Placental epithelial cell (primary cell): ENCODE data around the gene EBF4. TPM values are rescaled to one million over a fixed set of nuclear protein-coding genes. Genes with fewer than 3 reads are reported as not detected.

Experiments
- small RNA-seq: library from RNA; depleted of rRNA; stranded (forward); fragments of <200 nt; gene quantifications from one replicate; pipeline ENCODE3, GENCODE V24; 2012
- total RNA-seq: library from RNA; depleted of rRNA; stranded (reverse); fragments of >200 nt; gene quantifications from 2 replicates; pipeline ENCODE4 v1.2.3, GENCODE V29; 2012

Gene EBF4, protein sequence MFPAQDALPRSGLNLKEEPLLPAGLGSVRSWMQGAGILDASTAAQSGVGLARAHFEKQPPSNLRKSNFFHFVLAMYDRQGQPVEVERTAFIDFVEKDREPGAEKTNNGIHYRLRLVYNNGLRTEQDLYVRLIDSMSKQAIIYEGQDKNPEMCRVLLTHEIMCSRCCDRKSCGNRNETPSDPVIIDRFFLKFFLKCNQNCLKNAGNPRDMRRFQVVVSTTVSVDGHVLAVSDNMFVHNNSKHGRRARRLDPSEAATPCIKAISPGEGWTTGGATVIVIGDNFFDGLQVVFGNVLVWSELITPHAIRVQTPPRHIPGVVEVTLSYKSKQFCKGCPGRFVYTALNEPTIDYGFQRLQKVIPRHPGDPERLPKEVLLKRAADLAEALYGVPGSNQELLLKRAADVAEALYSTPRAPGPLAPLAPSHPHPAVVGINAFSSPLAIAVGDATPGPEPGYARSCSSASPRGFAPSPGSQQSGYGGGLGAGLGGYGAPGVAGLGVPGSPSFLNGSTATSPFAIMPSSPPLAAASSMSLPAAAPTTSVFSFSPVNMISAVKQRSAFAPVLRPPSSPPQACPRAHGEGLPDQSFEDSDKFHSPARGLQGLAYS
- 4.4 and 13.3 TPM in 2 replicates for total RNA-seq

DNA sequence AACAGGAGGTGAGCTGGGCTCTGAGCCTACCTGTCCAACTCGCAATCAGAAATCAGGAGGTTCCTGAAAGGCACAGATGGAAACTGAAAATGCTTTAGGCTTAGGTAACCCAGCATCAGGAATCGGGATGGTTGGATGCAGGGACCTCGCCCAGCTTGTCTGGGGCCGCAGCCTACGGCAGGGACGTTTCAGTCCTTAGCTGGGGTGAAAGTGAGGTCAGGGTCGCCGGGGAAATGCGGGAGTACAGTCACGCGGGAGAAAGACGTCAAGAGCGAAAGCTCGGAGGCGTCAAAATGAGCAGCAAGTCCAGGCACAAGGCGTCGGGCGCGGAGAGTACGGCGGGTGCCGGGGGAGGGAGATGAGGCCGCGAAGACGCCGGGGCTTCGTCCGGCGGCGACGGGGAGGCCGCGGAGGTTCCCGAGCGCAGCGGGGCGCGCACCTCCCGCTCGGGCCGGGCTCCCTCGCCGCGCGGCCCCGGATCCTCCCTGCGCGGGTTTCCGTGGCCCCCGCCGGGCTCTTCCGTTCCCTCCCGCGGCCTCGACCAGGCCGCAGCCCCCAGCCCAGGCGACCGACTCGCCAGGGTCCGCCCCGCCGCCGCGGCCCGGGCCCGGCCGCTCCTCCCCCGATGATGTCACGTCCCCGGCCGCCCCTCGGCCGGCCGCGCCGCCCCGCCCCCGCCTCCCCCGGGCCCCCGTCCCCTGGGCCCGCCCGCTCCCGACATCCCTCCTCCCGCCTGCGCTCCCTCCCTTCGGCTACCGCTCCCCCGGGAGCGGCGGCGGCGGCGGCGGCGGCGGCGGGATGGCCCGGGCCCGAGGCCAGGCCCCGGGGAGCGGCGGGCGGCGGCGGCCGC, at the start of gene EBF4:
Gene EBF4, plus strand, starts transcription at position 745 of the 850 bp plus-strand sequence. CDS start 866 bp downstream, outside the sequence.

DNA sequence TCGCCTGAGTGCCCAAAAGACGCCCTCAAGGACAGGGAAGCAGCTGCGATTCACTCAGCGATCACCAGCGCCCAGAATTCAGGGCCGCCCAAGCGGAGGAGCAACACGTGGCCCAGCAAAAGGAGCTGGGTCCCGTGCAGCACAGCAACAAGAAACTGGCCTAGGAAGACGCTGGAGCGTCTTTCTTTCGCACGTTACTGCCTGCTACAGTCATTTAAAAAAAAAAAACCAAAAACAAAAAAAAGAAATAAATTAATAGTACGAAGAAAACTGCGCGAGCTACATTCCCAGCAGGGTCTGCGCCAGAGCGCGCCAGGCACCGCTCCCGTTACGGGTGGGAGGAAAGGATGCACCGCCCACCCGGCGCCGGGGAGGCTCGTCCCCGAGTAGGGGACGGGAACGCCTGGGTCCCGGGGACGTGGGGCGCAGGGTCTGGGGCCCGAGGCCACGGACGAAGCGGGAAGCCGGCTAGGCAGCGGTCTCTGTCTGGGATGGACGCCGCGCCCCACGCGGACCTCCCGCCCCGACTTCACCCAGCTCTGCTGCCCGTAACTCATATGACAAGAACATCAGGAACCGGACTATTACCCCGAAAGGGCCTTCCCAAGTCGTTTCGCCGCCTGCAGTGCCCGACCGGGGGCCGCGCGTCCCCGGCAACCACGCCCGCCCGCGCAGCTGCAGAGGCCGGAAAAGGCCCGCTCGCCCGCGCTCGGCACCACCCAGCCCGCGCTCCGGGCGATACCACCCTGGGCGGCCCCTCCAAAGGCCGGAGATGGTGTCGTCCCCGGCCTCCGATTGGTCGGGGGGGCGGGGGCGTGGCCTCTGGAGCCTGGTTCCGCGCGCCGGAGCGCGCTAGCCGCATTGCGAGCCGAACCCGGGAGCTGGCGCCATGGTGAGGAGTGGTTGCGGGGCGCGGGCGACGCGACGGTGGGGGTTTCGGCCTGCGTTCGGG, 40.5 kb upstream of the EBF4 start, which contains the start of gene NOP56:
Gene NOP56, plus strand, starts transcription at position 861 of the 952 bp plus-strand sequence. Its CDS starts 29 bp downstream, at position 890.

DNA sequence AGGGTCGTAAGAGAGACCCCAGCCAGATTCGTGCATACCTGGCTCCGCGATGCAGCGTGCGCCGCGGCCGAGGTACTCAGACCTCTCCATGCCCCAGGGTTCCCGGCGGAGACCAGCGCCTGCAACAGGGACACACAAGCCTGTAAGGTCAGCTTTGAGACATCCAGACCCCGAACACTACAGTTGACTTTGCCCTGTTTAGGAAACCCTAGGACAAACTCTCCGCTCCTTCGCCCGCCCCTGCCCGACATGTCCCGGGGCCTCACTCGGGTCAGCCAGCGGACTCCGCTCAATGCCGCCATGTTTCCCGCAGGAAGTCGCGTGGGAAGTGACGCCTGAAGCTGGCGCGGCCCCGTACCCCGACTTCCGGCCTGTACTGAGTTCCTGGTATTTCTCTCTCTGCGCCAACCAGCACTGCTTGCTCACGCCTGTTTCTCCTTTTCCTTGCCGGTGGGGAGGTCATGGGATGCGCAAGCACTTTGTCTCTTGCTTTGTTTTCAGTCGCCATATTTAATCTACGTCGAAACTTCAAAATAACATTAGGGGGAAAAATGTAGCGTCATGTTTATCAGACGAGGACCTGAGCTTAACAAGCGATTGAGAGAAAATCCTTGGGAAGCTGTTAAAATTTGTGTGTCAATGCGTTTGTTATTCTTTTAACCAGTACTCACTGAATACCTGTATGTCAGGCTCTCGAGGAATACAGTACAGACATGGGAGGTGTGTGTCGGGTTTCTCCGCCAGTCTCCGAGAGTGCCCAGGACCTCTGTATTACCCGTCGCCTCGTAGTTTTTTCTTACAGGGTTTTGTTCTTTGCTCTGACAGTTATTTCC, 28.5 kb upstream of the EBF4 start, which contains the start of gene IDH3B:
Gene IDH3B, minus strand, starts transcription at position 330 of the 833 bp plus-strand sequence. Its CDS starts 28 bp downstream, at position 302.

DNA sequence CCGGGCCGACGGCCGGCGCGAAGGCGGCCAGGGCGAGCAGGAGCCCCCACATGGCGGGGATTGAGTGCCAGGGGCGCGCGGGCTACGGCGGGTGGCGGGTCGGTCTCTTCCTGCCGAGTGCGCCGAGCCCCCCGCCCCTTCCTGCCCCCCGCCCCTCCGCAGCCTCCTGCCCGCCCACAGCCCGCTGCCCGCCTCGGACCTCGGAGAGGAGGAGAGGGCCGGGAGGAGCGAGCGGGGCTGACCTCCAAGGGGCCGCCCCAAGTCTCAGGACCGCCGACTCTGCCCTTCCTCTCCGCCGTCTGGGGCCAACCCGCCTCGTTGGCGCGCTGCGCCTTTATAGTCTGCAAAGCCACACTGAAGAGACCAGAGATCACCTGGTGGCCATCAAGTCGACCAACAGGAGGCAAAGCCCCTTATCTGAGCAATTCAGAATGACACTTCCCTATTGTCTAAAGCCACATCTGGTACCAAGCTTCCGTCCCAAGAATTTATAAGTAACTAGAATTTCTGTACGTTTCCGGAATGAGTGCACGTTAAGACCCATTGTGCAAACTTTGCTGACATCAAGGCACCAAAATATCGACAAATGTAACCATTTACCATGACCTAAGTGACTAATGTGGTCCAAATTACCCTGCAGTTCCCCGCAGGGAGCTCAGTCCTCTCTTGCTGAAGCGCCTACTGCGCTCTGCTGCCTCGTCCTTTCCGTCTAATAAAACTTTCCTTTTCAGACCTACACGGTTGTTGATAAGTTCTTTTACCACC, 108.1 kb downstream of the EBF4 start, which contains the start of gene CPXM1:
Gene CPXM1, minus strand, starts transcription at position 107 of the 765 bp plus-strand sequence. Its CDS starts 55 bp downstream, at position 52.

Small RNAs within 50 kb of the gene (small RNA-seq; reads per million reads assigned to genes)
- not detected for gene SNORA51
- gene SNORD110 = not detected
- not detected for gene SNORD56
- gene SNORD57 = not detected
- not detected for gene SNORD86

Other genes starting within 250 kb of the EBF4 start
- 93.0 and 255 TPM in 2 replicates for gene SNRPB, start 222.0 kb upstream of the EBF4 start, total RNA-seq
- 9.8 and 11.8 TPM in 2 replicates for gene ZNF343, start 183.9 kb upstream of the EBF4 start, total RNA-seq
- not detected in 2 replicates for gene TMC2, start 156.2 kb upstream of the EBF4 start, total RNA-seq
- 84.9 and 108 TPM in 2 replicates for gene NOP56, start 40.1 kb upstream of the EBF4 start, total RNA-seq
- 75.8 and 89.3 TPM in 2 replicates for gene IDH3B, start 28.6 kb upstream of the EBF4 start, total RNA-seq
- under 0.01 TPM in 1 of 2 replicates, not detected in the other for gene CPXM1, start 107.8 kb downstream of the EBF4 start, total RNA-seq
- gene C20orf141, start 122.2 kb downstream of the EBF4 start, total RNA-seq = not detected in 2 replicates
- not detected in 2 replicates for gene TMEM239, start 123.6 kb downstream of the EBF4 start, total RNA-seq
- gene PCED1A, start 147.9 kb downstream of the EBF4 start, total RNA-seq = 39.0 and 54.6 TPM in 2 replicates
- 30.6 and 42.0 TPM in 2 replicates for gene VPS16, start 148.0 kb downstream of the EBF4 start, total RNA-seq
- gene PTPRA, start 180.7 kb downstream of the EBF4 start, total RNA-seq = 29.1 and 35.5 TPM in 2 replicates